ENCODE measurements around the gene PTPRD. TPM values are rescaled to one million over a fixed set of nuclear protein-coding genes. Genes with fewer than 3 reads are reported as not detected.

Gene PTPRD
- total and polyA plus RNA-seq, 2 experiments from 2014 or later, result 11.5 to 58.0 TPM

DNA sequence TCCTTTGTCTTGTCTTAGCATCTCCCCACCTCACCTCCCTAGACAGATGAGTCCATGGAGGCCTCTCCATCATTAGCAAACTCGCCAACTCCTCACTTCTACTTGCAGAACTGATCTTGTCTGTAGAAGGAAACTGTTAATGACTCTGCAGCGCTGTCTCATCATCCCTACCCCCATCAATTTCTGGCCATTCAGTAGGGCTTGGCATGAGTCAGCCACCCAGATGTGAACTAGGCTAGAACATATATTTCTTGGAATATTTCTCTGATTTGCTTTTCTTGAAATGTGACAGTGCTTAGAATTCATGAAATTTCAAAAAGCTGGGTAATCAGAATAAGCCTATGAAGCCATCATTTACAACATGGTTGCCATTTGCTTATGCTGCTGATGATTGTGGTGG is 1688.2 kb downstream of the PTPRD start:
- H3K36me3 Mint-ChIP-seq (ENCODE audit: low read depth), result no peaks in the 10 kb centered on the region

More for the DNA sequence above, 1688.2 kb downstream of the PTPRD start:
- no peak for ATAC-seq
- DNase-seq (ENCODE audit: low spot score), result no peak
- Histone ChIP-seq H3K27ac (ENCODE audit: low read depth) (no peak overlapping the region), H3K79me2 (replicated peaks; ENCODE audit: insufficient read depth) (no peaks in the 10 kb centered on the region), H3K9me2 (ENCODE audit: insufficient read depth) (0 out of 2 replicates have a peak, but pooled peaks cover 2% of the 10 kb centered on the region), H3K36me3 (ENCODE audit: insufficient read depth) (no peaks in the 10 kb centered on the region), H4K20me1 (replicated peaks; ENCODE audit: insufficient read depth) (no peaks in the 10 kb centered on the region), H3K4me2 (no peak overlapping the region), H3K27me3 (ENCODE audit: insufficient read depth) (no peaks in the 10 kb centered on the region), H2AFZ (no peak overlapping the region), H3F3A (replicated peaks; ENCODE audit: low read depth) (0 out of 2 replicates have a peak, but pooled peaks cover 2% of the 10 kb centered on the region), H3K4me3 (no peak overlapping the region), H3K4me1 (ENCODE audit: insufficient read depth) (no peaks in the 10 kb centered on the region)
- H3K27me3 Mint-ChIP-seq (ENCODE audit: insufficient read depth, low read depth, poor library complexity), result no peaks in the 10 kb centered on the region
- TF ChIP-seq NANOG (IDR thresholded peaks at IDR 0.05; ENCODE audit: borderline replicate concordance), result no peak
- no peak for TF ChIP-seq ZNF331 (CRISPR knock-in tag; IDR thresholded peaks at IDR 0.05; ENCODE audit: low read depth)
- no peak for TF ChIP-seq EZH2 (IDR thresholded peaks at IDR 0.05; ENCODE audit: low read depth, unreplicated experiment)
- TF ChIP-seq, protein P1, sequence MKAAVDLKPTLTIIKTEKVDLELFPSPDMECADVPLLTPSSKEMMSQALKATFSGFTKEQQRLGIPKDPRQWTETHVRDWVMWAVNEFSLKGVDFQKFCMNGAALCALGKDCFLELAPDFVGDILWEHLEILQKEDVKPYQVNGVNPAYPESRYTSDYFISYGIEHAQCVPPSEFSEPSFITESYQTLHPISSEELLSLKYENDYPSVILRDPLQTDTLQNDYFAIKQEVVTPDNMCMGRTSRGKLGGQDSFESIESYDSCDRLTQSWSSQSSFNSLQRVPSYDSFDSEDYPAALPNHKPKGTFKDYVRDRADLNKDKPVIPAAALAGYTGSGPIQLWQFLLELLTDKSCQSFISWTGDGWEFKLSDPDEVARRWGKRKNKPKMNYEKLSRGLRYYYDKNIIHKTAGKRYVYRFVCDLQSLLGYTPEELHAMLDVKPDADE (IDR thresholded peaks at IDR 0.05), result no peak
- no peak for TF ChIP-seq POLR2AphosphoS5 (IDR thresholded peaks at IDR 0.05; ENCODE audit: low read depth)
- no peak for TF ChIP-seq JUNB (IDR thresholded peaks at IDR 0.05; ENCODE audit: unreplicated experiment)
- TF ChIP-seq, protein P2, sequence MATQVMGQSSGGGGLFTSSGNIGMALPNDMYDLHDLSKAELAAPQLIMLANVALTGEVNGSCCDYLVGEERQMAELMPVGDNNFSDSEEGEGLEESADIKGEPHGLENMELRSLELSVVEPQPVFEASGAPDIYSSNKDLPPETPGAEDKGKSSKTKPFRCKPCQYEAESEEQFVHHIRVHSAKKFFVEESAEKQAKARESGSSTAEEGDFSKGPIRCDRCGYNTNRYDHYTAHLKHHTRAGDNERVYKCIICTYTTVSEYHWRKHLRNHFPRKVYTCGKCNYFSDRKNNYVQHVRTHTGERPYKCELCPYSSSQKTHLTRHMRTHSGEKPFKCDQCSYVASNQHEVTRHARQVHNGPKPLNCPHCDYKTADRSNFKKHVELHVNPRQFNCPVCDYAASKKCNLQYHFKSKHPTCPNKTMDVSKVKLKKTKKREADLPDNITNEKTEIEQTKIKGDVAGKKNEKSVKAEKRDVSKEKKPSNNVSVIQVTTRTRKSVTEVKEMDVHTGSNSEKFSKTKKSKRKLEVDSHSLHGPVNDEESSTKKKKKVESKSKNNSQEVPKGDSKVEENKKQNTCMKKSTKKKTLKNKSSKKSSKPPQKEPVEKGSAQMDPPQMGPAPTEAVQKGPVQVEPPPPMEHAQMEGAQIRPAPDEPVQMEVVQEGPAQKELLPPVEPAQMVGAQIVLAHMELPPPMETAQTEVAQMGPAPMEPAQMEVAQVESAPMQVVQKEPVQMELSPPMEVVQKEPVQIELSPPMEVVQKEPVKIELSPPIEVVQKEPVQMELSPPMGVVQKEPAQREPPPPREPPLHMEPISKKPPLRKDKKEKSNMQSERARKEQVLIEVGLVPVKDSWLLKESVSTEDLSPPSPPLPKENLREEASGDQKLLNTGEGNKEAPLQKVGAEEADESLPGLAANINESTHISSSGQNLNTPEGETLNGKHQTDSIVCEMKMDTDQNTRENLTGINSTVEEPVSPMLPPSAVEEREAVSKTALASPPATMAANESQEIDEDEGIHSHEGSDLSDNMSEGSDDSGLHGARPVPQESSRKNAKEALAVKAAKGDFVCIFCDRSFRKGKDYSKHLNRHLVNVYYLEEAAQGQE (IDR thresholded peaks at IDR 0.05; ENCODE audit: unreplicated experiment), result no peak
- TF ChIP-seq EZH2phosphoT487 (IDR thresholded peaks at IDR 0.05; ENCODE audit: unreplicated experiment), result no peak
- TF ChIP-seq, protein P3, sequence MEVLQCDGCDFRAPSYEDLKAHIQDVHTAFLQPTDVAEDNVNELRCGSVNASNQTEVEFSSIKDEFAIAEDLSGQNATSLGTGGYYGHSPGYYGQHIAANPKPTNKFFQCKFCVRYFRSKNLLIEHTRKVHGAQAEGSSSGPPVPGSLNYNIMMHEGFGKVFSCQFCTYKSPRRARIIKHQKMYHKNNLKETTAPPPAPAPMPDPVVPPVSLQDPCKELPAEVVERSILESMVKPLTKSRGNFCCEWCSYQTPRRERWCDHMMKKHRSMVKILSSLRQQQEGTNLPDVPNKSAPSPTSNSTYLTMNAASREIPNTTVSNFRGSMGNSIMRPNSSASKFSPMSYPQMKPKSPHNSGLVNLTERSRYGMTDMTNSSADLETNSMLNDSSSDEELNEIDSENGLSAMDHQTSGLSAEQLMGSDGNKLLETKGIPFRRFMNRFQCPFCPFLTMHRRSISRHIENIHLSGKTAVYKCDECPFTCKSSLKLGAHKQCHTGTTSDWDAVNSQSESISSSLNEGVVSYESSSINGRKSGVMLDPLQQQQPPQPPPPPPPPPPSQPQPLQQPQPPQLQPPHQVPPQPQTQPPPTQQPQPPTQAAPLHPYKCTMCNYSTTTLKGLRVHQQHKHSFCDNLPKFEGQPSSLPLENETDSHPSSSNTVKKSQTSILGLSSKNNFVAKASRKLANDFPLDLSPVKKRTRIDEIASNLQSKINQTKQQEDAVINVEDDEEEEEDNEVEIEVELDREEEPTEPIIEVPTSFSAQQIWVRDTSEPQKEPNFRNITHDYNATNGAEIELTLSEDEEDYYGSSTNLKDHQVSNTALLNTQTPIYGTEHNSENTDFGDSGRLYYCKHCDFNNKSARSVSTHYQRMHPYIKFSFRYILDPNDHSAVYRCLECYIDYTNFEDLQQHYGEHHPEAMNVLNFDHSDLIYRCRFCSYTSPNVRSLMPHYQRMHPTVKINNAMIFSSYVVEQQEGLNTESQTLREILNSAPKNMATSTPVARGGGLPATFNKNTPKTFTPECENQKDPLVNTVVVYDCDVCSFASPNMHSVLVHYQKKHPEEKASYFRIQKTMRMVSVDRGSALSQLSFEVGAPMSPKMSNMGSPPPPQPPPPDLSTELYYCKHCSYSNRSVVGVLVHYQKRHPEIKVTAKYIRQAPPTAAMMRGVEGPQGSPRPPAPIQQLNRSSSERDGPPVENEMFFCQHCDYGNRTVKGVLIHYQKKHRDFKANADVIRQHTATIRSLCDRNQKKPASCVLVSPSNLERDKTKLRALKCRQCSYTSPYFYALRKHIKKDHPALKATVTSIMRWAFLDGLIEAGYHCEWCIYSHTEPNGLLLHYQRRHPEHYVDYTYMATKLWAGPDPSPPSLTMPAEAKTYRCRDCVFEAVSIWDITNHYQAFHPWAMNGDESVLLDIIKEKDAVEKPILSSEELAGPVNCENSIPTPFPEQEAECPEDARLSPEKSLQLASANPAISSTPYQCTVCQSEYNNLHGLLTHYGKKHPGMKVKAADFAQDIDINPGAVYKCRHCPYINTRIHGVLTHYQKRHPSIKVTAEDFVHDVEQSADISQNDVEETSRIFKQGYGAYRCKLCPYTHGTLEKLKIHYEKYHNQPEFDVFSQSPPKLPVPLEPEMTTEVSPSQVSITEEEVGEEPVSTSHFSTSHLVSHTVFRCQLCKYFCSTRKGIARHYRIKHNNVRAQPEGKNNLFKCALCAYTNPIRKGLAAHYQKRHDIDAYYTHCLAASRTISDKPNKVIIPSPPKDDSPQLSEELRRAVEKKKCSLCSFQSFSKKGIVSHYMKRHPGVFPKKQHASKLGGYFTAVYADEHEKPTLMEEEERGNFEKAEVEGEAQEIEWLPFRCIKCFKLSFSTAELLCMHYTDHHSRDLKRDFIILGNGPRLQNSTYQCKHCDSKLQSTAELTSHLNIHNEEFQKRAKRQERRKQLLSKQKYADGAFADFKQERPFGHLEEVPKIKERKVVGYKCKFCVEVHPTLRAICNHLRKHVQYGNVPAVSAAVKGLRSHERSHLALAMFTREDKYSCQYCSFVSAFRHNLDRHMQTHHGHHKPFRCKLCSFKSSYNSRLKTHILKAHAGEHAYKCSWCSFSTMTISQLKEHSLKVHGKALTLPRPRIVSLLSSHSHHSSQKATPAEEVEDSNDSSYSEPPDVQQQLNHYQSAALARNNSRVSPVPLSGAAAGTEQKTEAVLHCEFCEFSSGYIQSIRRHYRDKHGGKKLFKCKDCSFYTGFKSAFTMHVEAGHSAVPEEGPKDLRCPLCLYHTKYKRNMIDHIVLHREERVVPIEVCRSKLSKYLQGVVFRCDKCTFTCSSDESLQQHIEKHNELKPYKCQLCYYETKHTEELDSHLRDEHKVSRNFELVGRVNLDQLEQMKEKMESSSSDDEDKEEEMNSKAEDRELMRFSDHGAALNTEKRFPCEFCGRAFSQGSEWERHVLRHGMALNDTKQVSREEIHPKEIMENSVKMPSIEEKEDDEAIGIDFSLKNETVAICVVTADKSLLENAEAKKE (CRISPR knock-in tag; IDR thresholded peaks at IDR 0.05), result no peak
- TF ChIP-seq CREB1 (CRISPR knock-in tag; IDR thresholded peaks at IDR 0.05; ENCODE audit: low read depth), result no peak
- TF ChIP-seq, protein P4, sequence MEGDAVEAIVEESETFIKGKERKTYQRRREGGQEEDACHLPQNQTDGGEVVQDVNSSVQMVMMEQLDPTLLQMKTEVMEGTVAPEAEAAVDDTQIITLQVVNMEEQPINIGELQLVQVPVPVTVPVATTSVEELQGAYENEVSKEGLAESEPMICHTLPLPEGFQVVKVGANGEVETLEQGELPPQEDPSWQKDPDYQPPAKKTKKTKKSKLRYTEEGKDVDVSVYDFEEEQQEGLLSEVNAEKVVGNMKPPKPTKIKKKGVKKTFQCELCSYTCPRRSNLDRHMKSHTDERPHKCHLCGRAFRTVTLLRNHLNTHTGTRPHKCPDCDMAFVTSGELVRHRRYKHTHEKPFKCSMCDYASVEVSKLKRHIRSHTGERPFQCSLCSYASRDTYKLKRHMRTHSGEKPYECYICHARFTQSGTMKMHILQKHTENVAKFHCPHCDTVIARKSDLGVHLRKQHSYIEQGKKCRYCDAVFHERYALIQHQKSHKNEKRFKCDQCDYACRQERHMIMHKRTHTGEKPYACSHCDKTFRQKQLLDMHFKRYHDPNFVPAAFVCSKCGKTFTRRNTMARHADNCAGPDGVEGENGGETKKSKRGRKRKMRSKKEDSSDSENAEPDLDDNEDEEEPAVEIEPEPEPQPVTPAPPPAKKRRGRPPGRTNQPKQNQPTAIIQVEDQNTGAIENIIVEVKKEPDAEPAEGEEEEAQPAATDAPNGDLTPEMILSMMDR (conservative IDR thresholded peaks at IDR 0.05; ENCODE audit: low read depth in 2 of 2), result no peak
- no peaks in the 10 kb centered on the region for H3K9me3 Mint-ChIP-seq
- H3K27ac Mint-ChIP-seq, result no peak overlapping the region
- H3K4me3 Mint-ChIP-seq, result no peak overlapping the region
- no peaks in the 10 kb centered on the region for H3K4me1 Mint-ChIP-seq
